GM08714 (cell line): ENCODE measurements around the gene HLTF.
"Not testable (repeated sequence)": the region's sequence is repeated elsewhere in the genome, so short reads cannot be mapped to it uniquely, and the experiment has no call there.

ENCODE experiments used
- H3K4me3 ChIP-seq: fragments of 200-500 bp; sonication (Bioruptor generic); 2 replicates; pipeline ENCODE4 v1.5.1; 2014; ENCODE audit warnings: mild to moderate bottlenecking, low read length, inconsistent platforms
- ZNF274 ChIP-seq: IDR thresholded peaks from 2 replicates; pipeline ENCODE4 v1.6.1; 2012; ENCODE audit warnings: mild to moderate bottlenecking, low read depth, low read length

HLTF gene

DNA sequence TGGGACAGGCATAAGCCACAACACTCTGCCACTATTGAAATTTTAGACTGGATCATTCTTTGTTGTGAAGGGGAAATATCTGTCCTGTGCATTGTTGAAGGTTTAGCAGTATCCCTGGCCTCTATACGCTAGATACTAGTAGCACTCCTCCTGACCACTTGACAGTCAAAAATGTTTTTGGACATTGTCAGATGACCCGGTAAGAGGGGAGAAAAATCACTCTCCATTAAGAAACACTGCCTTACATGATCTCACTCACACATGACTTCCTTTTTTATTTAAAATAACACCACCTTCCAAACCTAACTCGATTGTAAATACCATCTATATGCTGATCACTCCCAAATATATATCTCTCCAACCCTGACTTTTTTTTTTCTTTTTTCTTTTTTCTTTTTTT lies 15.3 kb upstream of the HLTF start:
- TF ChIP-seq ZNF274 = no peak
- H3K4me3 ChIP-seq = no peak overlapping the region

DNA sequence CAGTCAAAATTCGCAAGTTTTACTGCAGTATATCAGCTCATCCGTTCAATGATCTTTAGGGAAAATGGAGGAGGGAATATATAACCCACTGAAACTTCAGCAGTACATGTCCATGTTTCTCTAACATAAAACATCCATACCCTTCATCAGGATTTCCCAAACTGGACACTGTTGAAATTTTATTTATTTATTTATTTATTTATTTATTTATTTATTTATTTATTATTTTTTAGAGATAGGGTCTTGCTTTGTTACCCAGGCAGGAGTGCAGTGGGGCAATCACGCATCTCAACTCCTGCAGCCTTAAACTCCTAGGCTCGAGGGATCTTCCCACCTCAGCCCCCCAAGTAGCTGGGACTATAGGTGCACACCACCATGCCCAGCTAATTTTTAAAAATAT lies 14.8 kb upstream of the HLTF start:
- TF ChIP-seq ZNF274 = no peak
- H3K4me3 ChIP-seq = no peak overlapping the region

DNA sequence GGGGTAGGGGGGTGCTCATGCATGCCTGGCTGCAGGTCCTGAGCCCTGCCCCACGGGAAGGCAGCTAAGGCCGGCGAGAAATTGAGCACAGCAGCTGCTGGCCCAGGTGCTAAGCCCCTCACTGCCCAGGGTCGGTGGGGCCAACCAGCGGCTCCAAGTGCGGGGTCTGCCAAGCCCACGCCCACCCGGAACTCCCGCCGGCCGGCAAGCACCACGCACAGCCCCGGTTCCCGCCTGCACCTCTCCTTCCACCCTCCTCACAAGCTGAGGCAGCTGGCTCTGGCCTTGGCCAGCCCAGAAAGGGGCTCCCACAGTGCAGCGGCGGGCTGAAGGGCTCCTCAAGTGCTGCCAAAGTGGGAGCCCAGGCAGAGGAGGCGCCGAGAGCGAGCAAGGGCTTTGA lies 11.7 kb upstream of the HLTF start:
- not testable (repeated sequence) for H3K4me3 ChIP-seq

DNA sequence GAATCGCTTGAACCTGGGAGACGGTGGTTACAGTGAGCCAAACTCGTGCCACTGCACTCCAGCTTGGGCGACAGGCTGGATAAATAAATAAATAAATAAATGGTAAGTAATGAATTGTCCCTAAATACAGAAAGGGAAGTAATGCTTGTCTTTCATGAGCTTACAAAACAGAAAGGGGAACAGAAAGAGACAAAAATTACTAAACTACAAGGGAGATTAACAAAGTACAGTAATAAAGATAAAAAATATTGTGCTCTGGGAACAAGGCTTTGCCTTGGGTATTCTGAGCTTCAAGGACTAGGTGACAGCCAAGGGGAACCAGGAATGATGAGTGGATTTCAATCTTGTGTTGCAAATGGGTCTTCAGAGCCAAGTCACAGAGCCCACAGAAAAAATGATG lies 9.2 kb upstream of the HLTF start:
- TF ChIP-seq ZNF274 = no peak
- H3K4me3 ChIP-seq = no peak overlapping the region

DNA sequence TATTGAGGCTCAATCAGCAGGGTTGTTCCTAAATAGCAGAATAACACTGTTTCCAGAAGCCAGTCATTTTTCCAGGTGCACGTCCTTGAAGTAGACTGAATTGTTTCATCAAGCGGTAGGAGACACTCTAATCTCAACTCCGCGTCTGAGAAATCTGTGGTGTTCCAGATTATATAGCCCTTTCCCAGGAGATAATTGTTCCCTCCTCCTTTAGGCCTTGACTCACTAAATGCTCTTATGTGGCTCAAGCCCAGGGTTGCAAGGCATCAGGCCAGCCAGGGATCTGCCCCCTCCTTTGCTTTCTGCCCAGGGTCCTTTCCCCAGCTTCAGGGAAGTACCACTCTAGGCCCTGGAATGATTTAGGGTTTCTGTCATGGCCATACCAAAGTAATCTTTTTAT lies 5.7 kb upstream of the HLTF start:
- H3K4me3 ChIP-seq = no peak overlapping the region
- no peak for TF ChIP-seq ZNF274

DNA sequence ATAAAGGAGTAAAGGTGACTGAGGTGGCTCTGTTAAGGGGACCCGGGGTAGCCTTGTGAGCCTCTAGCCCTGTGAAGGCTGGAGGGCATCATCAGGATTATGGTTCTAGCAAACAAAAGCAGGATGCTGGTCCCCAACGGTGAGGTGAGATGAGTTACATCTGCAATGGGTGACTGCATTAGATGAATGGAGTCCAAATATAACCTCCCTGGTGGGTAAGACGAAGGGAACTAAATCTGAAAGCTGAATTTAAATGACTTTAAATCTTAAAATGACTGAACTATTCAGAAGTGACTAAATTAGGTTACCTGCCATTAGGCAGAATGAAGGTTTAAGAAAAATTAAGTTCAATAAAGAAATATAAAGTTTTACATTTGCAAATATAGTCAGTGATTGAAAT lies 4.6 kb upstream of the HLTF start:
- no peak for TF ChIP-seq ZNF274
- H3K4me3 ChIP-seq = no peak overlapping the region

DNA sequence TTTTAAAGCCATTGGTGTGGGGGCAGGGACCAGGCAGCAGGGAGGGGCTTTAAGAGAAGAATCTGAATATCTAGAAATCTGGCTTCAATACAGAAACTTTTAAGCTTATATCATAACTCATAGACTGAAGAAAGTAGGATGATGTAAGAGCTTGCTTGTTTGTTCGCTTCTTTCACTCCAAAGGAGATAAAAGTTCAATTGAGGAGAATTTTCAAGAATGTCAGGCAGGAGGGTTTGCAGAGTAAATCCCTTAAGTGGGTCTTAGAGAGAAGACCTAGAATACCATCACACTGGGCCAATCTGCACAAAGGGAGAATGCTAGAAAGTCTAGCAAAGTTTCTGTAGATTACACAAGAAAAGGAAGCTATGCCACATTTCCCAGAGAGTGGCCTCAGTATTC lies 4.1 kb upstream of the HLTF start:
- no peak for TF ChIP-seq ZNF274
- no peak overlapping the region for H3K4me3 ChIP-seq

DNA sequence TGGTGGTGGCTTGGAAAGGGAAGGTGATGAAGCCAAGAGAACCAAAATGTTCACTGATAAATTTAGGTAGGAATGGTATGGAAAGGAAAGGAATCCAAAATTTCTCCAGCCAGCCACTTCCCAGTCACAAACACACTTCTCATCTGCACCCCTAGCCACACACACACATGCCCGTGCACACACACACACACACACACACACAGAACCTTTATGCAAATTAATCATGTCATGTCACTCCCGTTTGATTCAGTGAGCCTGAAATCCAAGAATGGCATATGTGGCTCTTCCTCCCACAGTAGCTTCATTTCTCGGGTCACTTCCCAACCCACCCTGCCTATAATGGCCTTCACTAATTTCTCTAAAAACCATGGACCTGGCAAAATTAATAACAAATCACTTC lies 3.1 kb upstream of the HLTF start:
- H3K4me3 ChIP-seq = no peak overlapping the region
- no peak for TF ChIP-seq ZNF274

DNA sequence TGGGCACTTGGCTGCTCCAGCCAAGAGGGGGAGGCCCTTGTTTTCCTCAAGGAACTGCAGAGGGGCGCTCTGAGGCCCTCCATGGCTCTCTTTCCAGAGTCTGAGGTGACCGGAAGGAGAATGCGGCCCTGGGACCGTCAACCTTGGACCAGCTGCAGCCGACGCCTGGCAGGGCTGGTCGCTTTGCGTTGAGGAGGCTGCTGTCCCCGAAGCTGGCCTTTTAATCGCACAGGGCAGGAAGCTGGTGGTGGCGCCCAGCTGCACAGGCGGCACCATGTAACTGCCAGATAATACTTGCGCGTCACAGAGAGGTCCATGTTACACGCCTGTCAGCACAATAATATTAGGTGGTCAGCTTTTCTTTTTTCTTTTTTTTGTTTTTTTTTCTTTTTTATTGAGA lies 875 bp upstream of the HLTF start:
- no peak for TF ChIP-seq ZNF274
- no peak overlapping the region for H3K4me3 ChIP-seq

DNA sequence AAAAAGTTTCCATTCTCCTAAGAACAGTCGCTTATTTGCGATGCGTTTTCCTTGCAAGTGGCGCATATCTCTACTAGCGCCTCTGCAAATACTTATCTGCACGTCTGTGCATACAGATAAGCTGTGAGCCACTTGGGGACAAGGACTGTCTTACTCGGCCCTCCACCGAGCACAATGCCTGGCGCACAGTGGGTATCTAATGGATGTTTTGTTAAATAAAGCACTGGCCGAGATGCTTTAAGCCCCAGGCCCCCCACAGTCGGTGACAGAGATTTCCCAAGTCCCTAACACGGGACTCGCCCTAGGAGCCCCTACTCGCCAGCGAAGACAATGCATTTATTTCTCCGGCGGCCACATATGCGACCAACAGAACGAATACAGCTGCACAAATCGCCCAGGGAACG lies 503 bp downstream of the HLTF start:
- TF ChIP-seq ZNF274 = no peak
- peak overlapping the region; percentile 90 for H3K4me3 ChIP-seq

DNA sequence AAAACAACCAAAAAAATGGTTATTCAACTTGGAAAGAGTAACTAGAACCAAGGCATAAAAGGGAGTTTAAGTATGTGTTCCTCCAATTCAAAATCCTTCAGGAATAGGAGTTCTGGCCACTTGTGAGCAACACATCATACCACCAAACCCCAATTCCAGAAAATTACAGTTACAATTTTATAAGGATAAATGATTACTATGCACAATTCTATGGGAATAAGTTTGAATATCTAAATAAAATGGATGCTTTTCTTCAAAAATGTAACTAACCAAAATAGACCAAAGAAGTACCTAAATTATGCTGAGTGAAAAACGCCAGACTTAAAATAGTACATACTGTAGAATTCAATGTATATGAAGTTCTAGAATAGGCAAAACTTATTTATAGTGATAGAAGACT lies 4.6 kb downstream of the HLTF start:
- H3K4me3 ChIP-seq = no peak overlapping the region
- no peak for TF ChIP-seq ZNF274

DNA sequence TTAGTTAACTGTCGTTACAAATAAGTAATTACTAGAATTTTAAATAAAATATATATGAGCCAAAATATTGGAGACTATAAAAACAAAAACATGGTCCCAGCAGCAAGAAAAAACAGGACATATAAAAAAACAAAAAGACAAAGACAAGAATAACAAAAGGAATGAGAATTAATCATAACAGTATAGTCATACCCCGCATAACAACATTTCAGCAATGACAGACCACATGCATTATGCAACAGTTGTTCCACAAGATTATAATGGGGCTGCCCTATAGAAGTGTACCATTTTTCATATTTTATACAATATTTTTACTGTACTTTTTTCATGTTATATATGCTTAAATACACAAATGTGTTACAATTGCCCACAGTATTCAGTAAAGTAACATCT lies 5.6 kb downstream of the HLTF start:
- no peak overlapping the region for H3K4me3 ChIP-seq
- no peak for TF ChIP-seq ZNF274

DNA sequence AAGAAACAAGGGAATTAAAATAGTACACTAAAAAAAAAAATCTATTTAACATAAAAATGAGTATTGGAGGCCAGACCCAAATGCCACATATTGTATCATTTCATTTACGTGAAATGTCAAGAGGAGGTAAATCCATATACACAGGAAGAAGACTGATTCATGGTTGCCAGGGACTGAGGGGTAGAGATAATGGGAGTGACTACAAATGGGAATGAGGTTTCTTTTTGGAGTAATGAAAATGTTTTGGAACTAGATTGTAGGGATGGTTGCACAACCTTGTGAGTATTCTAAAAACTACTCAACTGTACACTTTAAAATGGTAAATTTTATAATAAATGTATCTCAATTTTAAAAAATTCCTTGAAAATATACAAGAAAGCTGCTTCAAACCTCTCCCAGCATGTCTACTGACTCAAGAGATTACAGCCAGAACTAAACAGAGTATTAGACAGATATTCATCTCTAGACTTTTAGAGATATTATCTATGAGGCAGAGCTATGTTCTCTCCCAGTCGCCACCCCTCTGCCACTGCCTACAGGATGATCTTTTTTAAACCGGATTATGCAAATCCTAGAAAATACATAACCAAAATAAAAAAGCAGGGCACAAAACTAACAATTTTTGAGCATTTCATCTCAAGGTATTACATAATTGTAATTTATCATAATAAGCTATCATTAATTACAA lies 6.2 kb downstream of the HLTF start:
- no peak overlapping the region for H3K4me3 ChIP-seq

DNA sequence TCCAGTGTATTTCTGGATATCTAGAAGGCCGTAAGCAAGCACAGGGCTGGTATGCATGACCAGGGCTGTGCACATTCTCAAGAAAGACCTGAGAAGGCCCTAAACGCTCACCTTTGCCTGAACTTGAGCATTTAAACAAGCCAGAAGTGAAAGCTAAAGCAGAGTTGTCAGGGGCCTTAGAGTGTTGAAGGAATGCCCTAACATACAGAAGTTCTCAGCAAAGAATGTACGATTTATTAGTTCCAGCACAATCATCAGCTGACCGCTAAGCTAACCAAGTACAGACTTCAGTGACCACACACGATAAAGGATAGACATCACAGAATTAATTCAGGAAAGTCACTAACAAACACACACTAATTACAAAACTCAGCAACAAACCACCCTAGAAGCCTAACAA lies 8.7 kb downstream of the HLTF start:
- TF ChIP-seq ZNF274 = no peak
- H3K4me3 ChIP-seq = no peak overlapping the region

More for the DNA sequence above, 6.2 kb downstream of the HLTF start:
- TF ChIP-seq ZNF274 = no peak

DNA sequence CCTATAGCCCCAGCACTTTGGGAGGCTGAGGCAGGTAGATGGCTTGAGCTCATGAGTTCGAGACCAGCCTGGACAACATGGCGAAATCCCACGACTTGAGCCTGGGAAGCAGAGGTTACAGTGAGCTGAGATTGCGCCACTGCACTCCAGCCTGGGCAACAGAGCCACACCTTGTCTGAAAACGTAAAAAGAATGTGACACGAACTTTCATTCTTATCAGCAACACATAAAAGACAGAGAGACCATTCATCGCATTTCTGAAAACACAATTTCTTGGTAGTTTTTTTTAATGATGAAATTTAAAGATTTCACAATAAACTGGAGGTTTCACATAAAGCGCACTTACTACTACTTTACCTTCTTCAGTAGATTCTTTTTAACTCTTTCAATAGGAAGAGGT lies 18.4 kb downstream of the HLTF start:
- TF ChIP-seq ZNF274 = no peak
- no peak overlapping the region for H3K4me3 ChIP-seq

DNA sequence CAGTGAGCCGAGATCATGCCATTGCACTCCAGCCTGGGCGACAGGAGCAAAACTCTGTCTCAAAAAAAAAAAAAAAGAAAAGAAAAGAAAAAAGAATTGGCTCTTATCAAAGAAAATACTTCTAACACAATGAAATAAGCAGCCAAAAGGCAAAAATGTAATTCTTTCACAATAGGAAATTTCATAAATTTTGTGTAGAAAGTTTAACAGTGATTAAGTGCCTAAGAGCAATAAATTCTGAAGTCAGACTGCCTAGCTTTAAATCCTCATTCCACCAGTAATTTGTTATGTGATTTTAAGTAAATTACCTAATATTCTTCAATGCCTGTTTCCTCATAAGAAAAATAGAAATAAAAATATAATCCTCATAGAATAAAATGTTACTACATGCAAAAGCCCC lies 24.6 kb downstream of the HLTF start:
- H3K4me3 ChIP-seq = no peak overlapping the region
- no peak for TF ChIP-seq ZNF274
